Measurements from ENCODE around the gene FBXO3. TPM values are rescaled to one million over a fixed set of nuclear protein-coding genes. Genes with fewer than 3 reads are reported as not detected.

The FBXO3 gene
- total RNA-seq, 1 experiment from 2014 or later = 18.9 TPM

DNA sequence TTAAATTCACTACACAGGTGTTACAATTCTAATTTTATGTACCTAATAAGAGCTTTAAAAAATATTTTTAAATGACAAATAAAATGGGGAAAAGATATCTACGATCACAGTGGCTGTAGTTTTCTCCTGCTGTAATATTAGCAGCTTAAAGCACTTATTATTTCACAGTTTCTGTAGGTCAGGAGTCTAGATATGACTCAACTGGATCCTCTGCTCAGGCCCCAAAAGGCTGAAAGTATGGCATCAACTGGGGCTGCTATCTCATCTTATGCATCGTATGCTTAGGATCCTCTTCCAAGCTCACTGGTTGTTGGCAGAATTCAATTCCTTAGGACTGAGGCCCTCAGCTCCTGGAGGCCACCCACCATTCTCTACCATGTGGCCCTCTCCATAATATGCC lies 12.8 kb downstream of the FBXO3 start:
- no peaks in the 10 kb centered on the region for H3K23me2 ChIP-seq (ENCODE audit: insufficient read length, low read depth, low read length, poor library complexity, severe bottlenecking)
- H3K27me3 Mint-ChIP-seq (ENCODE audit: low read depth) = no peaks in the 10 kb centered on the region
- no CpG with 5 or more reads among the region's 2 CpGs for whole genome bisulfite sequencing (ENCODE audit: extremely low coverage, insufficient read length, low lambda C conversion rate)
- H3K27me3 ChIP-seq (ENCODE audit: insufficient read depth, low read length) = no peaks in the 10 kb centered on the region
- no peaks in the 10 kb centered on the region for H3K79me1 ChIP-seq (ENCODE audit: insufficient read depth, low read depth, low read length, poor library complexity, severe bottlenecking)
- H2AK5ac ChIP-seq (ENCODE audit: insufficient read length, low read length) = no peak overlapping the region
- H2BK120ac ChIP-seq (ENCODE audit: low read depth, low read length, poor library complexity, severe bottlenecking) = no peak overlapping the region
- no peaks in the 10 kb centered on the region for H3K79me2 ChIP-seq (ENCODE audit: insufficient read depth, low read length)
- no peak overlapping the region for H4K8ac ChIP-seq (replicated peaks; ENCODE audit: insufficient read length, low read depth, low read length)
- H3K27ac ChIP-seq (ENCODE audit: insufficient read length, low read depth, low read length) = no peak overlapping the region
- H3K36me3 Mint-ChIP-seq (ENCODE audit: insufficient read depth in 1 of 3, low read depth in 3 of 3) = peaks cover 6 to 41% (median 37%) of the 10 kb centered on the region in 3 experiments; a peak in 6 of 7 replicates
- no peaks in the 10 kb centered on the region for H3K9me3 ChIP-seq (ENCODE audit: control insufficient read depth, low read depth, low read length)
- H3K23ac ChIP-seq (ENCODE audit: insufficient read length, low read depth, low read length) = no peak overlapping the region
- H3K56ac ChIP-seq (ENCODE audit: insufficient read length, low read depth, low read length) = no peak overlapping the region
- H3K27ac Mint-ChIP-seq = no peak overlapping the region
- H4K5ac ChIP-seq (ENCODE audit: insufficient read length, low read depth, low read length) = no peak overlapping the region
- H3K4me3 Mint-ChIP-seq = no peak overlapping the region
- H3K4me1 Mint-ChIP-seq = no peaks in the 10 kb centered on the region
- no peaks in the 10 kb centered on the region for H3K9me3 Mint-ChIP-seq
- H3K4ac ChIP-seq (ENCODE audit: low read depth, low read length) = no peak overlapping the region
- no peak overlapping the region for H3K14ac ChIP-seq (ENCODE audit: insufficient read depth, low read length)
- no peak overlapping the region for H3T11ph ChIP-seq (ENCODE audit: low read length)
- TF ChIP-seq, protein P1, sequence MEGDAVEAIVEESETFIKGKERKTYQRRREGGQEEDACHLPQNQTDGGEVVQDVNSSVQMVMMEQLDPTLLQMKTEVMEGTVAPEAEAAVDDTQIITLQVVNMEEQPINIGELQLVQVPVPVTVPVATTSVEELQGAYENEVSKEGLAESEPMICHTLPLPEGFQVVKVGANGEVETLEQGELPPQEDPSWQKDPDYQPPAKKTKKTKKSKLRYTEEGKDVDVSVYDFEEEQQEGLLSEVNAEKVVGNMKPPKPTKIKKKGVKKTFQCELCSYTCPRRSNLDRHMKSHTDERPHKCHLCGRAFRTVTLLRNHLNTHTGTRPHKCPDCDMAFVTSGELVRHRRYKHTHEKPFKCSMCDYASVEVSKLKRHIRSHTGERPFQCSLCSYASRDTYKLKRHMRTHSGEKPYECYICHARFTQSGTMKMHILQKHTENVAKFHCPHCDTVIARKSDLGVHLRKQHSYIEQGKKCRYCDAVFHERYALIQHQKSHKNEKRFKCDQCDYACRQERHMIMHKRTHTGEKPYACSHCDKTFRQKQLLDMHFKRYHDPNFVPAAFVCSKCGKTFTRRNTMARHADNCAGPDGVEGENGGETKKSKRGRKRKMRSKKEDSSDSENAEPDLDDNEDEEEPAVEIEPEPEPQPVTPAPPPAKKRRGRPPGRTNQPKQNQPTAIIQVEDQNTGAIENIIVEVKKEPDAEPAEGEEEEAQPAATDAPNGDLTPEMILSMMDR (conservative IDR thresholded peaks at IDR 0.05) = no peak
- no peak overlapping the region for H2BK15ac ChIP-seq (ENCODE audit: low read depth, low read length)
- no peaks in the 10 kb centered on the region for H4K20me1 ChIP-seq (ENCODE audit: control insufficient read depth, insufficient read depth, insufficient read length)
- no peak overlapping the region for H2BK5ac ChIP-seq (ENCODE audit: insufficient read length, low read length)
- H3K18ac ChIP-seq (ENCODE audit: insufficient read length, low read depth, low read length) = no peak overlapping the region
- no peaks in the 10 kb centered on the region for H3K4me1 ChIP-seq (ENCODE audit: insufficient read depth, low read length)
- H3K9ac ChIP-seq (ENCODE audit: extremely low read depth, insufficient read length, low read length) = no peak overlapping the region
- H4K91ac ChIP-seq (ENCODE audit: insufficient read length, low read depth, low read length) = no peak overlapping the region
- no peak overlapping the region for H2AFZ ChIP-seq (ENCODE audit: low read length)
- H2BK12ac ChIP-seq (ENCODE audit: insufficient read length, low read depth, low read length) = no peak overlapping the region
- no peak overlapping the region for H3K4me2 ChIP-seq (ENCODE audit: insufficient read depth, insufficient read length, low read length)
- no peak overlapping the region for H2BK20ac ChIP-seq (ENCODE audit: low read depth, low read length, poor library complexity, severe bottlenecking)
- no peak for DNase-seq

All from H9 (cell line).